ENCODE results near the gene SMAD5. TPM values are rescaled to one million over a fixed set of nuclear protein-coding genes. Genes with fewer than 3 reads are reported as not detected.

SMAD5 gene
- total RNA-seq, 1 donor from 2014 or later = 102 TPM

GRCh38 chr5:136155761-136156160 lies 23.1 kb downstream of the SMAD5 start:
- H4K20me1 ChIP-seq (ENCODE audit: low read depth) = peaks cover 42% of the 10 kb centered on the region

GRCh38 chr5:136157514-136157913 lies 24.9 kb downstream of the SMAD5 start:
- peaks cover 87% of the 10 kb centered on the region for H3K79me2 ChIP-seq (ENCODE audit: low read depth)
- H3K4me3 ChIP-seq = no peak overlapping the region
- Mint-ChIP-seq H3K4me3 (no peak overlapping the region), H3K36me3 (peaks cover 46% of the 10 kb centered on the region), H3K27me3 (ENCODE audit: insufficient read depth, low read depth) (no peaks in the 10 kb centered on the region), H3K27ac (no peak overlapping the region), H3K4me1 (peaks cover 2% of the 10 kb centered on the region), H3K9me3 (peaks cover 8% of the 10 kb centered on the region)
- H3K27ac ChIP-seq = no peak overlapping the region
- no peaks in the 10 kb centered on the region for H3K27me3 ChIP-seq
- no peaks in the 10 kb centered on the region for H3K4me1 ChIP-seq
- peaks cover 38% of the 10 kb centered on the region for H4K20me1 ChIP-seq (ENCODE audit: low read depth)
- no peak overlapping the region for H2AFZ ChIP-seq (replicated peaks)
- H3K9me3 ChIP-seq (ENCODE audit: low read depth) = no peaks in the 10 kb centered on the region
- TF ChIP-seq EZH2phosphoT487 (IDR thresholded peaks at IDR 0.05) = no peak
- no peak for TF ChIP-seq EZH2 (IDR thresholded peaks at IDR 0.05)
- no peak for TF ChIP-seq CTCF (IDR thresholded peaks at IDR 0.05)
- peaks cover 25% of the 10 kb centered on the region for H3K36me3 ChIP-seq
- no peak overlapping the region for H3K9ac ChIP-seq
- no peak for DNase-seq (ENCODE audit: low spot score)
- no peak overlapping the region for H3K4me2 ChIP-seq
- H3F3A ChIP-seq (ENCODE audit: low read depth) = no peaks in the 10 kb centered on the region

More at GRCh38 chr5:136155761-136156160, 23.1 kb downstream of the SMAD5 start:
- H3K27me3 Mint-ChIP-seq (ENCODE audit: insufficient read depth, low read depth) = no peaks in the 10 kb centered on the region
- H3K4me1 ChIP-seq = no peaks in the 10 kb centered on the region
- no peaks in the 10 kb centered on the region for H3K9me3 ChIP-seq (ENCODE audit: low read depth)
- H3K9me3 Mint-ChIP-seq = peaks cover 8% of the 10 kb centered on the region
- H3F3A ChIP-seq (ENCODE audit: low read depth) = no peaks in the 10 kb centered on the region
- peaks cover 24% of the 10 kb centered on the region for H3K36me3 ChIP-seq
- peaks cover 50% of the 10 kb centered on the region for H3K36me3 Mint-ChIP-seq
- no peak overlapping the region for H3K4me3 Mint-ChIP-seq
- H3K27ac ChIP-seq = no peak overlapping the region
- no peak overlapping the region for H3K27ac Mint-ChIP-seq
- no peak overlapping the region for H2AFZ ChIP-seq (replicated peaks)
- no peak overlapping the region for H3K9ac ChIP-seq
- no peaks in the 10 kb centered on the region for H3K27me3 ChIP-seq
- H3K4me2 ChIP-seq = no peak overlapping the region
- H3K4me1 Mint-ChIP-seq = no peaks in the 10 kb centered on the region
- peaks cover 97% of the 10 kb centered on the region for H3K79me2 ChIP-seq (ENCODE audit: low read depth)
- TF ChIP-seq CTCF (IDR thresholded peaks at IDR 0.05) = no peak
- no peak for DNase-seq (ENCODE audit: low spot score)
- H3K4me3 ChIP-seq = no peak overlapping the region

- Histone ChIP-seq H3K9me3 (ENCODE audit: low read depth) (no peaks in the 10 kb centered on the region), H4K20me1 (ENCODE audit: low read depth) (peaks cover 32% of the 10 kb centered on the region), H3K9ac (no peak overlapping the region), H3K36me3 (peaks cover 38% of the 10 kb centered on the region), H3K27ac (no peak overlapping the region), H2AFZ (replicated peaks) (no peak overlapping the region), H3K4me2 (no peak overlapping the region), H3K4me3 (no peak overlapping the region), H3K79me2 (ENCODE audit: low read depth) (peaks cover 75% of the 10 kb centered on the region), H3K27me3 (no peaks in the 10 kb centered on the region), H3F3A (ENCODE audit: low read depth) (no peaks in the 10 kb centered on the region), H3K4me1 (no peaks in the 10 kb centered on the region)
- Mint-ChIP-seq H3K27ac (no peak overlapping the region), H3K9me3 (peaks cover 8% of the 10 kb centered on the region), H3K36me3 (peaks cover 36% of the 10 kb centered on the region), H3K4me1 (peaks cover 2% of the 10 kb centered on the region), H3K27me3 (ENCODE audit: insufficient read depth, low read depth) (no peaks in the 10 kb centered on the region), H3K4me3 (no peak overlapping the region)
- TF ChIP-seq EZH2phosphoT487 (IDR thresholded peaks at IDR 0.05) (no peak), EZH2 (IDR thresholded peaks at IDR 0.05) (no peak), CTCF (IDR thresholded peaks at IDR 0.05) (no peak)
- DNase-seq (ENCODE audit: low spot score) = no peak
Measured at GRCh38 chr5:136159457-136159856, 26.8 kb downstream of the SMAD5 start.

Data from neural progenitor cell (in vitro differentiated cells).